GM12878 (cell line): Measurements from ENCODE around the gene FGF1.

Experiments used
- CHD2 ChIP-seq: IDR thresholded peaks from 2 replicates; pipeline ENCODE4 v1.6.1; 2011; ENCODE audit warnings: low read depth, low read length, improper control_type of control experiment, borderline replicate concordance
- IKZF1 ChIP-seq: fragments of 450-650 bp; conservative IDR thresholded peaks from 2 replicates; pipeline ENCODE4 v1.6.1; 2017; ENCODE audit warnings: antibody characterized with exemption, mild to moderate bottlenecking
- RELA ChIP-seq: fragments of 450-650 bp; IDR thresholded peaks from 2 replicates; pipeline ENCODE4 v1.8.0; 2014; ENCODE audit warnings: borderline replicate concordance; ENCODE audit not compliant: partially characterized antibody
- TARDBP ChIP-seq: IDR thresholded peaks from 2 replicates; pipeline ENCODE4 v1.6.1; 2016; ENCODE audit warnings: borderline replicate concordance
- ZNF274 ChIP-seq: IDR thresholded peaks from one replicate; pipeline ENCODE4 v1.8.0; 2011; ENCODE audit not compliant: insufficient read length, insufficient read depth
- TF ChIP-seq, protein P1 (sequence below): fragments of 450-650 bp; formaldehyde crosslinking; IDR thresholded peaks from 2 replicates; pipeline ENCODE4 v1.4.0; 2020; ENCODE audit warnings: mild to moderate bottlenecking, moderate library complexity
- TF ChIP-seq, protein P2 (sequence below): IDR thresholded peaks from 2 replicates; pipeline ENCODE4 v1.6.1; 2011; ENCODE audit warnings: borderline replicate concordance, low read depth, mild to moderate bottlenecking, moderate library complexity, mixed read lengths, low read length; ENCODE audit not compliant: insufficient read depth; ENCODE audit errors: extremely low read length
- TF ChIP-seq, protein P3 (sequence below), 3 experiments: IDR thresholded peaks in 2 of 3; conservative IDR thresholded peaks in 1 of 3; 2 replicates each; pipeline ENCODE4 v1.5.1; 2011; ENCODE audit warnings: low read depth in 3 of 3, low read length in 3 of 3, mild to moderate bottlenecking in 3 of 3, control low read depth in 2 of 3, moderate library complexity in 2 of 3, inconsistent platforms in 1 of 3, mixed read lengths in 1 of 3; ENCODE audit not compliant: control insufficient read depth in 2 of 3, insufficient read depth in 1 of 3; ENCODE audit errors: extremely low read depth in 1 of 3
- TF ChIP-seq, protein P4 (sequence below): fragments of 450-650 bp; IDR thresholded peaks from 2 replicates; pipeline ENCODE4 v1.6.1; 2016; ENCODE audit warnings: mild to moderate bottlenecking, moderate library complexity, borderline replicate concordance

DNA sequence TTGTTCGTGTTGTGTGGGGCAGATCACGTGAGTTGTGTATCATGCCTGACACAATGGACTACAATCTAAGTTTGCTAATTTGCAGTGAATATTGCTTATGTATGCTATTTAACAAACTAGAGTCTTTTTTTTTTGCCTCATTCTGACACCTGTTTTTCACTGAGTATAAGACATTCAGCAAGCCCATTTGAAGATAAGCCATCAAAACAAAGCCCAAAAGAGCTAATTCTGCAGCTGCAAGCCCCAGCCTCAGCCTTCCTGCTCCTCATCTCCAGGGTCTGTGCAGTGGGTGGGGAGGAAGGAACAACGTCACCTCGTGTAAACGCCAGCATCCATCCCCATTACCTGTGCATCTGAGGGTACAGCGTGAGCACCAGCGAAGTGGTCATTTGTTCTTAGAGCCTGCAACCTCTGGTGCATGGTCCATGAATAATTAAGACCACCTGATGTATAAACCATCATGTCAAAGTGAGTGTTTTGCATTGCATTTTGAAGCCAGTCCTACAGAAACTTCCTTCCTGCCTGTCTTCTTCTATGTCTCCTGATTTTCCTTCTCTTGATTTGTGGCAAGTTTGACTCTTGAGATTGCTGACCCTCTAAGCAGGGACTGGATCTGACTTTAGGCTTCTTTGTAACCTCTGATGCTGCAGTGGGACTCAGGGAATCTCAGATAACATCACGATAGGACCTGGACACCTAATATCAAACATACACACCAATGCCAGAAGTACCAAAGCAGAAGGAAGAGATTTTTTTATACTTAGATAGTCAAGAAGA, 73.2 kb downstream of the FGF1 start:
- no peak for TF ChIP-seq CHD2
- no peak for TF ChIP-seq RELA
- no peak for TF ChIP-seq IKZF1
- TF ChIP-seq ZNF274: no peak
- TF ChIP-seq, protein P1, sequence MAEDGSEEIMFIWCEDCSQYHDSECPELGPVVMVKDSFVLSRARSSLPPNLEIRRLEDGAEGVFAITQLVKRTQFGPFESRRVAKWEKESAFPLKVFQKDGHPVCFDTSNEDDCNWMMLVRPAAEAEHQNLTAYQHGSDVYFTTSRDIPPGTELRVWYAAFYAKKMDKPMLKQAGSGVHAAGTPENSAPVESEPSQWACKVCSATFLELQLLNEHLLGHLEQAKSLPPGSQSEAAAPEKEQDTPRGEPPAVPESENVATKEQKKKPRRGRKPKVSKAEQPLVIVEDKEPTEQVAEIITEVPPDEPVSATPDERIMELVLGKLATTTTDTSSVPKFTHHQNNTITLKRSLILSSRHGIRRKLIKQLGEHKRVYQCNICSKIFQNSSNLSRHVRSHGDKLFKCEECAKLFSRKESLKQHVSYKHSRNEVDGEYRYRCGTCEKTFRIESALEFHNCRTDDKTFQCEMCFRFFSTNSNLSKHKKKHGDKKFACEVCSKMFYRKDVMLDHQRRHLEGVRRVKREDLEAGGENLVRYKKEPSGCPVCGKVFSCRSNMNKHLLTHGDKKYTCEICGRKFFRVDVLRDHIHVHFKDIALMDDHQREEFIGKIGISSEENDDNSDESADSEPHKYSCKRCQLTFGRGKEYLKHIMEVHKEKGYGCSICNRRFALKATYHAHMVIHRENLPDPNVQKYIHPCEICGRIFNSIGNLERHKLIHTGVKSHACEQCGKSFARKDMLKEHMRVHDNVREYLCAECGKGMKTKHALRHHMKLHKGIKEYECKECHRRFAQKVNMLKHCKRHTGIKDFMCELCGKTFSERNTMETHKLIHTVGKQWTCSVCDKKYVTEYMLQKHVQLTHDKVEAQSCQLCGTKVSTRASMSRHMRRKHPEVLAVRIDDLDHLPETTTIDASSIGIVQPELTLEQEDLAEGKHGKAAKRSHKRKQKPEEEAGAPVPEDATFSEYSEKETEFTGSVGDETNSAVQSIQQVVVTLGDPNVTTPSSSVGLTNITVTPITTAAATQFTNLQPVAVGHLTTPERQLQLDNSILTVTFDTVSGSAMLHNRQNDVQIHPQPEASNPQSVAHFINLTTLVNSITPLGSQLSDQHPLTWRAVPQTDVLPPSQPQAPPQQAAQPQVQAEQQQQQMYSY (CRISPR knock-in tag): no peak
- no peak for TF ChIP-seq TARDBP
- TF ChIP-seq, protein P2, sequence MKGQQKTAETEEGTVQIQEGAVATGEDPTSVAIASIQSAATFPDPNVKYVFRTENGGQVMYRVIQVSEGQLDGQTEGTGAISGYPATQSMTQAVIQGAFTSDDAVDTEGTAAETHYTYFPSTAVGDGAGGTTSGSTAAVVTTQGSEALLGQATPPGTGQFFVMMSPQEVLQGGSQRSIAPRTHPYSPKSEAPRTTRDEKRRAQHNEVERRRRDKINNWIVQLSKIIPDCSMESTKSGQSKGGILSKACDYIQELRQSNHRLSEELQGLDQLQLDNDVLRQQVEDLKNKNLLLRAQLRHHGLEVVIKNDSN: no peak
- TF ChIP-seq, protein P3, sequence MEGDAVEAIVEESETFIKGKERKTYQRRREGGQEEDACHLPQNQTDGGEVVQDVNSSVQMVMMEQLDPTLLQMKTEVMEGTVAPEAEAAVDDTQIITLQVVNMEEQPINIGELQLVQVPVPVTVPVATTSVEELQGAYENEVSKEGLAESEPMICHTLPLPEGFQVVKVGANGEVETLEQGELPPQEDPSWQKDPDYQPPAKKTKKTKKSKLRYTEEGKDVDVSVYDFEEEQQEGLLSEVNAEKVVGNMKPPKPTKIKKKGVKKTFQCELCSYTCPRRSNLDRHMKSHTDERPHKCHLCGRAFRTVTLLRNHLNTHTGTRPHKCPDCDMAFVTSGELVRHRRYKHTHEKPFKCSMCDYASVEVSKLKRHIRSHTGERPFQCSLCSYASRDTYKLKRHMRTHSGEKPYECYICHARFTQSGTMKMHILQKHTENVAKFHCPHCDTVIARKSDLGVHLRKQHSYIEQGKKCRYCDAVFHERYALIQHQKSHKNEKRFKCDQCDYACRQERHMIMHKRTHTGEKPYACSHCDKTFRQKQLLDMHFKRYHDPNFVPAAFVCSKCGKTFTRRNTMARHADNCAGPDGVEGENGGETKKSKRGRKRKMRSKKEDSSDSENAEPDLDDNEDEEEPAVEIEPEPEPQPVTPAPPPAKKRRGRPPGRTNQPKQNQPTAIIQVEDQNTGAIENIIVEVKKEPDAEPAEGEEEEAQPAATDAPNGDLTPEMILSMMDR (IDR thresholded peaks at IDR 0.05 in 2 of 3, conservative IDR thresholded peaks at IDR 0.05 in 1 of 3; ENCODE audit: control insufficient read depth in 2 of 3, extremely low read depth in 1 of 3, insufficient read depth in 1 of 3, low read depth in 3 of 3, low read length in 3 of 3): no peak
- TF ChIP-seq, protein P4, sequence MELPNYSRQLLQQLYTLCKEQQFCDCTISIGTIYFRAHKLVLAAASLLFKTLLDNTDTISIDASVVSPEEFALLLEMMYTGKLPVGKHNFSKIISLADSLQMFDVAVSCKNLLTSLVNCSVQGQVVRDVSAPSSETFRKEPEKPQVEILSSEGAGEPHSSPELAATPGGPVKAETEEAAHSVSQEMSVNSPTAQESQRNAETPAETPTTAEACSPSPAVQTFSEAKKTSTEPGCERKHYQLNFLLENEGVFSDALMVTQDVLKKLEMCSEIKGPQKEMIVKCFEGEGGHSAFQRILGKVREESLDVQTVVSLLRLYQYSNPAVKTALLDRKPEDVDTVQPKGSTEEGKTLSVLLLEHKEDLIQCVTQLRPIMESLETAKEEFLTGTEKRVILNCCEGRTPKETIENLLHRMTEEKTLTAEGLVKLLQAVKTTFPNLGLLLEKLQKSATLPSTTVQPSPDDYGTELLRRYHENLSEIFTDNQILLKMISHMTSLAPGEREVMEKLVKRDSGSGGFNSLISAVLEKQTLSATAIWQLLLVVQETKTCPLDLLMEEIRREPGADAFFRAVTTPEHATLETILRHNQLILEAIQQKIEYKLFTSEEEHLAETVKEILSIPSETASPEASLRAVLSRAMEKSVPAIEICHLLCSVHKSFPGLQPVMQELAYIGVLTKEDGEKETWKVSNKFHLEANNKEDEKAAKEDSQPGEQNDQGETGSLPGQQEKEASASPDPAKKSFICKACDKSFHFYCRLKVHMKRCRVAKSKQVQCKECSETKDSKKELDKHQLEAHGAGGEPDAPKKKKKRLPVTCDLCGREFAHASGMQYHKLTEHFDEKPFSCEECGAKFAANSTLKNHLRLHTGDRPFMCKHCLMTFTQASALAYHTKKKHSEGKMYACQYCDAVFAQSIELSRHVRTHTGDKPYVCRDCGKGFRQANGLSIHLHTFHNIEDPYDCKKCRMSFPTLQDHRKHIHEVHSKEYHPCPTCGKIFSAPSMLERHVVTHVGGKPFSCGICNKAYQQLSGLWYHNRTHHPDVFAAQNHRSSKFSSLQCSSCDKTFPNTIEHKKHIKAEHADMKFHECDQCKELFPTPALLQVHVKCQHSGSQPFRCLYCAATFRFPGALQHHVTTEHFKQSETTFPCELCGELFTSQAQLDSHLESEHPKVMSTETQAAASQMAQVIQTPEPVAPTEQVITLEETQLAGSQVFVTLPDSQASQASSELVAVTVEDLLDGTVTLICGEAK: no peak
